WI38 (cell line): ENCODE results near the gene UQCC5.

Source experiments
- H3K4me3 ChIP-seq: 2 replicates; pipeline ENCODE4 v1.5.1; 2011; ENCODE audit warnings: low read depth, mild to moderate bottlenecking, control low read depth, low read length
- CTCF ChIP-seq: IDR thresholded peaks from 2 replicates; pipeline ENCODE4 v1.5.1; 2012; ENCODE audit warnings: low read depth, mild to moderate bottlenecking, control low read depth, low read length

UQCC5 gene

GRCh38 chr3:52528586-52529375 lies 7.6 kb upstream of the UQCC5 start:
- TF ChIP-seq CTCF, result no peak
- no peak overlapping the region for H3K4me3 ChIP-seq

GRCh38 chr3:52529376-52530333 lies 6.8 kb upstream of the UQCC5 start:
- TF ChIP-seq CTCF, result no peak
- no peak overlapping the region for H3K4me3 ChIP-seq

- TF ChIP-seq CTCF, result no peak
- no peak overlapping the region for H3K4me3 ChIP-seq
Measured at GRCh38 chr3:52530918-52531826, 5.2 kb upstream of the UQCC5 start.

GRCh38 chr3:52531860-52532516 lies 4.4 kb upstream of the UQCC5 start:
- H3K4me3 ChIP-seq, result peak overlapping the region; percentile 73
- TF ChIP-seq CTCF, result no peak

GRCh38 chr3:52532517-52532837 lies 3.9 kb upstream of the UQCC5 start:
- no peak for TF ChIP-seq CTCF
- H3K4me3 ChIP-seq, result peak overlapping the region; percentile 73

- H3K4me3 ChIP-seq, result peak overlapping the region; percentile 73
- no peak for TF ChIP-seq CTCF
Measured at GRCh38 chr3:52532838-52533622, 3.4 kb upstream of the UQCC5 start.
